B cell (primary cell): ENCODE results near the gene DPP10. TPM values are rescaled to one million over a fixed set of nuclear protein-coding genes. Genes with fewer than 3 reads are reported as not detected.

Experiments used
- ATAC-seq: fragments of 200-7000 bp; cut with Tn5 transposase; one replicate; pipeline ENCODE4 v1.10.0; 2021; ENCODE audit warnings: low read depth, mild to moderate bottlenecking, moderate number of reproducible peaks, moderate library complexity
- CTCF ChIA-PET: fragments of 350-600 bp; sonication (Branson Sonifier 250); formaldehyde crosslinking; loops from one replicate; lab custom pipeline; 2021; ENCODE audit warnings: antibody characterized with exemption, inconsistent platforms; lab: Charles Lee
- POLR2A ChIA-PET: fragments of 350-600 bp; sonication (Branson Sonifier 250); formaldehyde crosslinking; loops from one replicate; lab custom pipeline; 2021; ENCODE audit warnings: antibody characterized with exemption; lab: Charles Lee
- DNase-seq: peaks from one replicate; pipeline ENCODE4 v3.0.0; 2013
- H2AFZ ChIP-seq: 2 replicates; pipeline ENCODE4 v1.6.1; 2012; ENCODE audit warnings: mild to moderate bottlenecking, low read depth, low read length; ENCODE audit not compliant: insufficient read depth, poor library complexity, severe bottlenecking
- H3K27ac ChIP-seq, 2 donors: 1 replicate in 1 of 2; 2 replicates in 1 of 2; pipeline ENCODE4 v1.5.1; 2012 to 2013; ENCODE audit warnings: low read length in 2 of 2, mild to moderate bottlenecking in 2 of 2, moderate library complexity in 1 of 2
- H3K27me3 ChIP-seq, 4 experiments: fragments of 200-600 bp in 1 of 4; sonication (generic) in 1 of 4; replicated peaks in 1 of 4; 1 replicate in 2 of 4; 2 replicates in 2 of 4; pipeline versions ENCODE4 v1.6.1 to v1.7.0; 2013 to 2016; ENCODE audit warnings: low read length in 3 of 4, mild to moderate bottlenecking in 2 of 4, mixed read lengths in 1 of 4, moderate library complexity in 1 of 4; ENCODE audit not compliant: insufficient read depth in 4 of 4, control insufficient read depth in 3 of 4; ENCODE audit errors: control extremely low read depth in 1 of 4
- H3K36me3 ChIP-seq, 2 experiments: replicated peaks in 1 of 2; 1 replicate in 1 of 2; 2 replicates in 1 of 2; pipeline versions ENCODE4 v1.6.1 to v1.7.1; 2013; ENCODE audit warnings: low read length in 1 of 2; ENCODE audit not compliant: insufficient read depth in 2 of 2, control insufficient read depth in 1 of 2; ENCODE audit errors: control extremely low read depth in 1 of 2, extremely low read depth in 1 of 2
- H3K4me1 ChIP-seq, 2 donors: fragments of 200-600 bp in 1 of 2; sonication (generic) in 1 of 2; 1 replicate in 1 of 2; 2 replicates in 1 of 2; pipeline versions ENCODE4 v1.5.1 to v1.6.1; 2013 to 2017; ENCODE audit warnings: low read length in 2 of 2; ENCODE audit not compliant: control insufficient read depth in 2 of 2, insufficient read depth in 2 of 2
- H3K4me2 ChIP-seq: replicated peaks from 2 replicates; pipeline ENCODE3; 2012; ENCODE audit warnings: mild to moderate bottlenecking, low read depth, low read length; ENCODE audit not compliant: poor library complexity, severe bottlenecking
- H3K4me3 ChIP-seq, 5 experiments: fragments of 200-600 bp in 1 of 5; sonication (generic) in 1 of 5; 1 replicate in 3 of 5; 2 replicates in 2 of 5; pipeline versions ENCODE4 v1.5.1 to v1.7.0; 2011 to 2016; ENCODE audit warnings: low read length in 4 of 5, mild to moderate bottlenecking in 4 of 5, low read depth in 2 of 5, control low read depth in 1 of 5, moderate library complexity in 1 of 5; ENCODE audit not compliant: insufficient read depth in 1 of 5; ENCODE audit errors: control extremely low read depth in 1 of 5, extremely low read depth in 1 of 5
- H3K79me2 ChIP-seq: fragments of 200-600 bp; sonication (generic); one replicate; pipeline ENCODE4 v1.6.0; 2016; ENCODE audit warnings: low read length; ENCODE audit not compliant: control insufficient read depth, insufficient read depth
- H3K9ac ChIP-seq: fragments of 200-600 bp; sonication (generic); 2 replicates; pipeline ENCODE4 v1.6.1; 2017; ENCODE audit warnings: mild to moderate bottlenecking, low read length, moderate library complexity
- H3K9me3 ChIP-seq, 3 donors: one replicate each; pipeline versions ENCODE4 v1.6.1 to v1.7.1; 2013; ENCODE audit warnings: low read length in 2 of 3; ENCODE audit not compliant: control insufficient read depth in 2 of 3, insufficient read depth in 1 of 3; ENCODE audit errors: control extremely low read depth in 1 of 3
- H4K20me1 ChIP-seq: 2 replicates; pipeline ENCODE4 v1.6.0; 2012; ENCODE audit warnings: mild to moderate bottlenecking, low read length; ENCODE audit not compliant: insufficient read depth, control insufficient read depth, poor library complexity, severe bottlenecking
- H3K27ac Mint-ChIP-seq: one replicate; pipeline ENCODE4 v1.8.0; 2021; ENCODE audit warnings: mixed read lengths
- H3K27me3 Mint-ChIP-seq: one replicate; pipeline ENCODE4 v1.8.0; 2021; ENCODE audit warnings: mixed read lengths
- H3K4me1 Mint-ChIP-seq: one replicate; pipeline ENCODE4 v1.8.0; 2021; ENCODE audit warnings: mixed read lengths
- H3K4me3 Mint-ChIP-seq: one replicate; pipeline ENCODE4 v1.8.0; 2021; ENCODE audit warnings: mixed read lengths
- H3K9me3 Mint-ChIP-seq: one replicate; pipeline ENCODE4 v1.8.0; 2022; ENCODE audit warnings: mixed read lengths; ENCODE audit not compliant: insufficient read depth
- CTCF ChIP-seq: fragments of 200-600 bp; IDR thresholded peaks from one replicate; pipeline ENCODE4 v1.8.0; 2022; ENCODE audit warnings: antibody characterized with exemption, mild to moderate bottlenecking
- EZH2 ChIP-seq: IDR thresholded peaks from 2 replicates; pipeline ENCODE4 v1.6.1; 2012; ENCODE audit warnings: borderline replicate concordance, low read depth, mild to moderate bottlenecking, moderate library complexity, low read length; ENCODE audit not compliant: insufficient read depth, poor library complexity, severe bottlenecking
- WGBS: methylation state at CpG from one replicate; pipeline ENCODE4 v1.1.5; 2013; ENCODE audit warnings: missing lambda C conversion rate; ENCODE audit not compliant: insufficient coverage; 5-methylcytosine and 5-hydroxymethylcytosine counted together
- intact Hi-C: fragments of 100-400 bp; cut with micrococcal nuclease; formaldehyde crosslinking; loops from one replicate; pipeline ENCODE4 v1.10.0; 2022
- polyA plus RNA-seq: library from polyadenylated mRNA; depleted of rRNA; stranded (reverse); fragments of >200 nt; gene quantifications from 2 replicates; pipeline ENCODE4 v1.2.3, GENCODE V29; 2012
- total RNA-seq, 2 donors: library from RNA; stranded (reverse); fragments of 120-200 nt in 1 of 2; gene quantifications; 1 replicate in 1 of 2; 2 replicates in 1 of 2; pipeline versions ENCODE4 v1.2.3 to v1.2.4, GENCODE V29; 2013 to 2022

The DPP10 gene
- total and polyA plus RNA-seq, 2 donors (not counting 1 experiment from before 2014, with no cell fraction given), result not detected

- TF ChIP-seq CTCF (no peak), EZH2 (no peak)
- H3K9me3 ChIP-seq, result peaks cover 0 to 7% (median 0%) of the 10 kb centered on the region in 3 donors
- Mint-ChIP-seq H3K27ac (no peak overlapping the region), H3K4me3 (no peak overlapping the region), H3K9me3 (peaks cover 2% of the 10 kb centered on the region), H3K4me1 (no peaks in the 10 kb centered on the region), H3K27me3 (no peaks in the 10 kb centered on the region)
- H3K79me2 ChIP-seq, result no peaks in the 10 kb centered on the region
- POLR2A ChIA-PET, result no interaction called here
- no peaks in the 10 kb centered on the region for H3K36me3 ChIP-seq
- no peak overlapping the region for H3K4me3 ChIP-seq
- no peak overlapping the region for H3K27ac ChIP-seq
- no peak overlapping the region for H3K4me2 ChIP-seq
- intact Hi-C loops, result no loop called here
- no peaks in the 10 kb centered on the region for H4K20me1 ChIP-seq
- ATAC-seq (no peak), DNase-seq (no peak)
- no CpG with 5 or more reads among the region's 2 CpGs for WGBS
- no peaks in the 10 kb centered on the region for H3K4me1 ChIP-seq
- no peaks in the 10 kb centered on the region for H3K27me3 ChIP-seq
- H2AFZ ChIP-seq, result no peak overlapping the region
- CTCF ChIA-PET, result no interaction called here
- no peak overlapping the region for H3K9ac ChIP-seq
These were observed 357.9 kb downstream of the DPP10 start for GRCh38 chr2:114800371-114800770.

GRCh38 chr2:114805195-114805594, 362.8 kb downstream of the DPP10 start:
- H3K4me1 Mint-ChIP-seq, result no peaks in the 10 kb centered on the region
- Histone ChIP-seq H4K20me1 (no peaks in the 10 kb centered on the region), H3K4me1 (no peaks in the 10 kb centered on the region), H3K9me3 (no peaks in the 10 kb centered on the region), H3K9ac (no peak overlapping the region), H3K27me3 (no peaks in the 10 kb centered on the region), H3K4me3 (no peak overlapping the region), H3K79me2 (no peaks in the 10 kb centered on the region), H3K27ac (no peak overlapping the region), H3K4me2 (no peak overlapping the region), H3K36me3 (no peaks in the 10 kb centered on the region), H2AFZ (no peak overlapping the region)
- ATAC-seq (no peak), DNase-seq (no peak)
- POLR2A ChIA-PET, result no interaction called here
- no peak overlapping the region for H3K27ac Mint-ChIP-seq
- intact Hi-C loops, result no loop called here
- H3K9me3 Mint-ChIP-seq, result peaks cover 2% of the 10 kb centered on the region
- no peak overlapping the region for H3K4me3 Mint-ChIP-seq
- H3K27me3 Mint-ChIP-seq, result no peaks in the 10 kb centered on the region
- WGBS, result no CpG with 5 or more reads among the region's 3 CpGs
- TF ChIP-seq CTCF, result no peak
- TF ChIP-seq EZH2, result no peak
- CTCF ChIA-PET, result no interaction called here
